ENCODE data around the gene TRIM41. TPM values are rescaled to one million over a fixed set of nuclear protein-coding genes. Genes with fewer than 3 reads are reported as not detected.
A peak's percentile ranks its signal among the peaks of the same experiment; 100 is the strongest.

TRIM41 gene
- total RNA-seq, 3 donors from 2014 or later, result 14.1 to 16.0 (median 15.1) TPM

- Histone ChIP-seq H3K36me3 (no peaks in the 10 kb centered on the region), H3K9me3 (no peaks in the 10 kb centered on the region), H3K27ac (peak overlapping the region; percentile 95 to 97), H3K4me3 (peak overlapping the region; percentile 79 to 87 (median 86)), H3K4me1 (peaks cover 0 to 23% of the 10 kb centered on the region in 2 donors), H3K27me3 (no peaks in the 10 kb centered on the region)
- no peak for TF ChIP-seq POLR2A (IDR thresholded peaks at IDR 0.05)
- no peak for TF ChIP-seq CTCF (IDR thresholded peaks at IDR 0.05)
- no peak for TF ChIP-seq POLR2AphosphoS5 (IDR thresholded peaks at IDR 0.05)
- intact Hi-C loops (cut with DNase I; ENCODE audit: low total_unique reads), result loop anchor here (10.0 kb wide), 1 partner anchor 51 kb away; no protein-coding TSS in a partner anchor
- no peak for DNase-seq (ENCODE audit: low spot score in 2 of 2)
These were observed 22.6 kb downstream of the TRIM41 start for GRCh38 chr5:181245427-181246275.

- intact Hi-C loops (cut with DNase I; ENCODE audit: low total_unique reads), result loop anchor here (10.0 kb wide), 1 partner anchor 52 kb away; no protein-coding TSS in a partner anchor
- Histone ChIP-seq H3K36me3 (no peaks in the 10 kb centered on the region), H3K4me1 (peaks cover 0 to 23% of the 10 kb centered on the region in 2 donors)
These were observed 23.4 kb downstream of the TRIM41 start for GRCh38 chr5:181246276-181247049.

GRCh38 chr5:181248277-181248676, 25.2 kb downstream of the TRIM41 start:
- Histone ChIP-seq H3K9me3 (no peaks in the 10 kb centered on the region), H3K36me3 (no peaks in the 10 kb centered on the region), H3K27me3 (no peaks in the 10 kb centered on the region), H3K4me1 (peaks cover 0 to 23% of the 10 kb centered on the region in 2 donors), H3K27ac (peak overlapping the region; percentile 71 to 97), H3K4me3 (peak overlapping the region in 2 of 3 donors; percentile 79 to 86)
- intact Hi-C loops (cut with DNase I; ENCODE audit: low total_unique reads), result loop anchor here (10.0 kb wide), 1 partner anchor 53 kb away; no protein-coding TSS in a partner anchor
- DNase-seq (ENCODE audit: low spot score in 2 of 2), result no peak
- TF ChIP-seq CTCF (IDR thresholded peaks at IDR 0.05), result no peak
- no peak for TF ChIP-seq POLR2AphosphoS5 (IDR thresholded peaks at IDR 0.05)
- no peak for TF ChIP-seq POLR2A (IDR thresholded peaks at IDR 0.05)

More at GRCh38 chr5:181246276-181247049, 23.4 kb downstream of the TRIM41 start:
- DNase-seq (ENCODE audit: low spot score in 2 of 2), result peak; percentile 88 to 93
- Histone ChIP-seq H3K27ac (peak overlapping the region; percentile 95 to 97), H3K27me3 (no peaks in the 10 kb centered on the region), H3K9me3 (no peaks in the 10 kb centered on the region), H3K4me3 (peak overlapping the region; percentile 79 to 87 (median 86))
- TF ChIP-seq CTCF (IDR thresholded peaks at IDR 0.05), result no peak
- peak; percentile 49 to 83 (median 69) for TF ChIP-seq POLR2AphosphoS5 (IDR thresholded peaks at IDR 0.05)
- peak; percentile 62 for TF ChIP-seq POLR2A (IDR thresholded peaks at IDR 0.05)

- no peak overlapping the region for H3K4me3 ChIP-seq
- H3K9me3 ChIP-seq, result no peaks in the 10 kb centered on the region
- H3K36me3 ChIP-seq, result no peaks in the 10 kb centered on the region
- peaks cover 0 to 10% of the 10 kb centered on the region in 2 donors for H3K4me1 ChIP-seq
- no peaks in the 10 kb centered on the region for H3K27me3 ChIP-seq
- intact Hi-C loops (cut with DNase I; ENCODE audit: low total_unique reads), result no loop called here
- no peak overlapping the region for H3K27ac ChIP-seq
- TF ChIP-seq CTCF (IDR thresholded peaks at IDR 0.05), result no peak
- TF ChIP-seq POLR2A (IDR thresholded peaks at IDR 0.05), result no peak
- TF ChIP-seq POLR2AphosphoS5 (IDR thresholded peaks at IDR 0.05), result no peak
- DNase-seq (ENCODE audit: low spot score in 2 of 2), result no peak
These were observed 32.2 kb downstream of the TRIM41 start for GRCh38 chr5:181255276-181255675.

Measured in breast epithelium (tissue), 4 donors.